ENCODE measurements around the gene SPTB.

Gene SPTB

DNA sequence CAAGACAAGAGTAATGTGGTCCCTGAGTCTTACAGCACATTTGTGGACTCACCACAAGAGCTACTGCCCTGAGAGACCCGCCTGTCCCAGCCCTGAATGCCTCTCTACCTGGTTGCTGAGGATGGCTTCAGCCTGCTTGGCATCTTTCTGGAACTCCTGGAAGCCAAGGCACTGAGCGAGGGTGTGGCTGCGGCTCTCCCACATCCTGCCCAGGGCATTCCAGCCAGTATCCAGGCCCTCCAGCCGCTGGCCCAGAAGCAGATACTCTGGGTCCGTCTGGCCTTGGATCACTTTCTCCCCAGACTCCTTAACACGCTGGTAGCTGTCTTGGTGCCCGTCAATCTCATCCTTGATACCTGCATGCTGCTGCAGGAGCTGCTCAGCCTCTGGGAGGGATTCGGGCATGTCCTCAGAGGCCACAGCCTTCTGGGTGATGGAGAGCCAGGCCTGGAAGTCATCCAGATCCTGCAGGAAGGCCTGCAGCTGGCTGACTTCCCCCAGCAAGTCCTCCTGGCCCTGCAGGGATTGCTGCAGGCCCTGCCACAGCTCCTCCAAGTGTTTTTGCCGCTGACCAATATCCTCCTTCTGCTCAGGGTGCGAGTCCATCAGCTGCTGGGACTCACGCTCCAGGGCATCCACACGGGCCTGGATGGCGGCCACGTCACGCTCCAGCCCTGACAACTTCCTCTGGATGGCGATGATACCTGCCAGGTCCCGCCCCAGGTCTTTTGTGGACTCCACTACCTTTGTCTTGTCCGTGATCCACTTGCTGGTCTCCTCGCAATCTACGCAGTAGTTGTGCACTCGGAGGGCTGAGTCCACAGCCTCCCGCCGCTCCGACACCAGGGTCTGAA lies 93.2 kb downstream of the SPTB start:
- DNase-seq: no peak

GRCh38 chr14:64784006-64784405 lies 95.7 kb downstream of the SPTB start:
- no peak for DNase-seq

DNA sequence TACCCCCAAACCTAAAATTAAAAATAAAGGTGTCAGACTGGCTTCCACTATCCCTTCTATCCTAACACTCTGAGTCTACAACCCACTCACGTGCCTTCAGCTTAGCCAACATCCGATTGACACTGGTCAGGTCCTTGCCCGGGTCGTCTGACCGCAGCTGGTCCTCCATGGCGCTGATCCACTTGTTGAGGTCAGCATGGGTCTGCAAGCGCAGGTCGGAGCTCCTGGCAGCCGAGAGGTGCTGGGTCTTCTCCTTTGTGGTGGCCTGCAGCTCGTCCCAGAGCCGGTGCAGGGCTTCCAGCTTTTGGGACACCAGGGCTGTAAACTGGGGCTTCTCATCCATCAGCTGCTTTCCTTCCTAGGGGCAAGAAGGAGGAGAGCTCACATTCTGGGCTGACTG lies 97.5 kb downstream of the SPTB start:
- no peak for DNase-seq

GRCh38 chr14:64779472-64779871 lies 100.2 kb downstream of the SPTB start:
- DNase-seq: no peak

GRCh38 chr14:64778104-64778754 lies 101.5 kb downstream of the SPTB start:
- DNase-seq: no peak

GRCh38 chr14:64777461-64777860 lies 102.2 kb downstream of the SPTB start:
- DNase-seq: no peak

DNA sequence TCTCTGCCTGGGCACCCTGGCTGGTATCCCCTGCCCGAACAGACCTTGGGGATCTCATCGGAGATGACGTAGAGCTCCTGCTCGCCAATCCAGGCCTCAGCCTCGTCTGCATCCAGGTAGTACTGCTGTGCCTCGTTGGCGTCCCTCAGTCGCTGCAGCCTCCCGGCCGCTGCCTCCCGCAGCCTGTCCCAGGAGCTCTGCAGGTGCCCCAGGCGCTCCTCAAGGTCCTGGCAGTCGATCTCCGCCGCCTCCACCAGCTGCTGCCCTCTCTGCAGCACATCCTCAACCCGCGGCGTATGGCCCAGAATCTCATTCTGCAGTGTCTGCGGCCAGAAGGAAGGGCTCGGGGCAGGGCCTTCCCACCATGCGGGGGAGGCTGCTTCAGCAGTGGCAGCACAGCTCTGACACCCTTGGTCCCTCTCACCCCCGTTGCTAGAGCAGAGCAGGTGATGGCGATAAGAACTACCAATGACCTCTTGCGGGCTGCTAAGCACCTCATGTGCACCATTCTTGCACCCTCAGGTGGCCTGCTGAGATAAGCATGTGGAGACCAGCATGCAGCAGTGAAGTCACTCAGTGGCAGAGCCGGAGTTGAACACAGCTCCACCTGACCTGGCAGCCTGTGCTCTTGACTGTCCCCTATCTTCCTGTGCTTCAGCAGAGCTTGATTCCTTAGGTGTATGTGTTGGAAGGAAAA lies 104.5 kb downstream of the SPTB start:
- DNase-seq: no peak

GRCh38 chr14:64774272-64774671 lies 105.4 kb downstream of the SPTB start:
- DNase-seq: no peak

DNA sequence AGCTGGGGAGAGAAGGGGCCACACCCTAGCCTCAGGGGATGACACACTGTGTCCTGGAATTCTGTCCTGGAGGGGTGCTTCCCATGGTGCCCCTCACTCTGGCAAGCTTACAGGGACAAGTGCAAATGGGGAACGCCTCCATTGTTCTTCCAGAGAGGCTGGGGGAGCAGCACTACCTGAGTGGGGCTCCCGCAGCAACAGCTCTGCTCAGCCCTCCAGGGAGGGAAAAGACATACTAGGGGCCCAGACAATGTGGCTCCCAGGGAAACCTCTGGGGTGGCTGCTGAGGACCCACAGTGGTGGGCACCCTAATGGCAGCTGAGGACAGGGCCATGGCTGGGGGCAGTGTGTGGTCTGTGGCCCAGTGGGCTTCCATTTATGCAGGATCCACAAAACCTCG lies 106.1 kb downstream of the SPTB start:
- DNase-seq: no peak

DNA sequence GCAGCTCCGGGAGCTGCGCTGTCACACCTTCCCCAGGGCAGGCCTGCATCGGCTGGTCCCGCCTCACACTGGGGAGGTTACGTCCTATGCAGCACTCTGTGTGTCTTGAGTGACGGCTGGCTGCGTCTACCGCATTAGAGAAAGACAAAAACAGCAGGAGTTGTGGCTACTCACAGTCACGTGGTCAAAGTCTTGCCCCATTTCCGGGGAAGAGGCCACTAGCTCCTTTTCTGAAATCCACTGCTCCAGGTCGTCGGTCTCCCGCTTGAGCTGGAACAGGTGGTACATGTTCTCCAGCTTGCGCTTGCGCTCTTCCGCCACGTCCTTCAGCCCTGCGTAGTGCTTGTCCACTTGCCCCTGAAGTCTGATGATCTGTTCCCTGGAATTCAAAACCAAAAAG lies 106.7 kb downstream of the SPTB start:
- no peak for DNase-seq

GRCh38 chr14:64772397-64772950 lies 107.2 kb downstream of the SPTB start:
- DNase-seq: no peak

DNA sequence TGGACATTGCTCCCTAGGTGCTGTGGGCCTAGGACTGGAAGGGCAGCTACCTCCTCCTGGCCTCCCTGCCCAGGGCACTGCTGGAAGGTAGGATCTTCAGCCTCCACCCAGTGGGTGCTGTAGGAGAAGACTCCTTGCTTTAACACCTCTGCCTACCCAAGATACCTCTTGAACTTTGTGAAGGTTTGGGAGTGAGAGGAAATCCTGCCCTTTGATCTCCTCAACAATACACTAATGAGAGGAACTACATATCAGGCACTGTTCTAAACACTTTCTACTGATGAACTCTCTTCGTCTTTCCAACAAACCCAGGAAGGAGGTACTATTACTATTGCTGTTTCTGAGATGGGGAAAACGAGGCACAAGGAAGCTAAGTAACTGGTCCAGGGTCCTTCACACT lies 108.5 kb downstream of the SPTB start:
- DNase-seq: no peak

DNA sequence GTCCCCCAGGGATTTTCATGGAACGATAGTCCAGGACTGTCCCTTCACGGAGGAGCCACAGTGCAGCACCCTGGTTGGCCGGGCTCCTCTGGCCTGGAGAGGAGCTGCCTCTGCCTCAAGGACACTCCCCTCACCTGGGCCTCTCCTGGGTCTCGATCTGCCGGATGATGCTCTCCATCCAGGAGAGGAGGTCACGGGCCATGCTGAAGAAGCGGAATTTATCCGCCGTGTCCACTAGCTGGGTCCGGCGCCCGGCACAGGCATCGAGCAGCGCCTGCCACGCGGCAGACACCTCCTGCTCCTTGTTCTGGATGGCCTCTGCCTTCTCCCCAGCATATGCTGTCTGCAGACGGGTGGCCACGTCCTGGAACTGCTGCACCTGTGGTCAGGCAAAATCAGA lies 109.0 kb downstream of the SPTB start:
- DNase-seq: no peak

- no peak for DNase-seq
Observed at GRCh38 chr14:64769096-64770020, 110.3 kb downstream of the SPTB start.

DNA sequence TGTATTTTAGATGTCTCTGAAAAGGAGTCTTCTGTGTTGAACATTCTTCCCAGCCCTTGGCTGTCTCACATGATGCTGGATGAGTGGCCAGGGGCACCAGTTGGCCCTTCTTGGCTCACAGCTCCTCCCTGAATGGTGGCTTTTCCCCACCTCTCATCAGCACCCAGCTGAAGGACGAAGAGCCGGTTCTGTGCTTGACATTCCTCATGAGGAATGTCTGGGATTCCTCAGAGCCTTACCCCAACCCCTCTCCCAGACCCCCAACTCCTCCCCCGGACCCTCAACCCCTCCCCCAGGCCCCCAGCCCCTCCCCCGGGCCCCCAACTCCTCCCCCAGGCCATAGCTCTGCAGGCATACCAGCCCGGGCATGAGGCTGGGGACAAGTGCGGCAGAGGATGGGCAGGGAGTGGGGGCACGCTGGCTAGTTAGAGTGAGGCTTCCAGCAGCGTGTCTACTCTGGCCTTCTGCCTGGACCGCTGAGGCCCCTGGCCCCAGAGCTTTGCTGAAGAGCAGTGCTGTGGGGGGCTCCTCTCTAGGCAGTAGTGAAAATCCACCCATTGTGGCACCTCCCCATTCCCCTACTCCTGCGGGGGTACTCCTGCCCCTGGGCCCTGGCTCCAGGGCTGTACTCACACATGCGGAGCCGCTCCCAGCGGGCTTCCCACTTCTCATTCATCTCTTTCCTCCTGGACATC lies 111.2 kb downstream of the SPTB start:
- DNase-seq: no peak

DNA sequence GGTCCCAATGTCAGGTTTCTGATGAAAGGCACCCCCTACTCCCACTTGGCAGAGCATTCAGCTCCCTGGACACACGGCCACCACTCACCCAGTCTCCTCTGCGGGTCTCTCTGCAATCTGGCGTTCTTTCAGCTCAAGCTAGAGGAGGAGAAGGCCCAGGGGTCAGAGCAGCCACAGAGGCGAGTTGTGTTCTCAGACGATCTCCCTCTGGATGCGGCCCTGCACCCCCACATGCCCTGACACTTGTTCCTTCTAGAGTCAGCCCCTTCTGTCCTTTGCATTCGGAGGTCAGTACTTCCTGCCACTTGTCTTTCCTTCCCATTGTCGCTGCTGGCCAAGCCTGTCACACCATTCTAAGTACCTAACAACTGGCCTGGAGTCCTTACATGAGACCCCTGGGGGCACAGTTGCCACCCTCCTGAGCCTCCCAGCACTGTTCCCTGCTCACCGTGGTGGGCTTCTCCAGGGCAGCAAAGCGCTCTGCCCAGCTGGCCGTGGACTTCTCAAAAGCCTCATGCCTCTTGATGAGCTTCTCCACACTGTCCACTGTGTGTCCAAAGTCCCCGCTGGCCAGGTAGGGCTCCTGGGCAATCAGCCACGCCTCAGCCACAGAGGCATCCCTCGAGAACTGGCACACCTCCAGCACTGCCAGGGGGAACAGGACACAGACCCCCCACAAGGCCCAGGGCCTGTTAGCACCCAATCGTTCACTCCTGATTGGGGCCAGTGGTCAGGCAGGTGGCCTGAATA lies 112.3 kb downstream of the SPTB start:
- DNase-seq: no peak

- no peak for DNase-seq
Observed at GRCh38 chr14:64766430-64767151, 113.1 kb downstream of the SPTB start.

GRCh38 chr14:64765740-64766302 lies 113.9 kb downstream of the SPTB start:
- no peak for DNase-seq

DNA sequence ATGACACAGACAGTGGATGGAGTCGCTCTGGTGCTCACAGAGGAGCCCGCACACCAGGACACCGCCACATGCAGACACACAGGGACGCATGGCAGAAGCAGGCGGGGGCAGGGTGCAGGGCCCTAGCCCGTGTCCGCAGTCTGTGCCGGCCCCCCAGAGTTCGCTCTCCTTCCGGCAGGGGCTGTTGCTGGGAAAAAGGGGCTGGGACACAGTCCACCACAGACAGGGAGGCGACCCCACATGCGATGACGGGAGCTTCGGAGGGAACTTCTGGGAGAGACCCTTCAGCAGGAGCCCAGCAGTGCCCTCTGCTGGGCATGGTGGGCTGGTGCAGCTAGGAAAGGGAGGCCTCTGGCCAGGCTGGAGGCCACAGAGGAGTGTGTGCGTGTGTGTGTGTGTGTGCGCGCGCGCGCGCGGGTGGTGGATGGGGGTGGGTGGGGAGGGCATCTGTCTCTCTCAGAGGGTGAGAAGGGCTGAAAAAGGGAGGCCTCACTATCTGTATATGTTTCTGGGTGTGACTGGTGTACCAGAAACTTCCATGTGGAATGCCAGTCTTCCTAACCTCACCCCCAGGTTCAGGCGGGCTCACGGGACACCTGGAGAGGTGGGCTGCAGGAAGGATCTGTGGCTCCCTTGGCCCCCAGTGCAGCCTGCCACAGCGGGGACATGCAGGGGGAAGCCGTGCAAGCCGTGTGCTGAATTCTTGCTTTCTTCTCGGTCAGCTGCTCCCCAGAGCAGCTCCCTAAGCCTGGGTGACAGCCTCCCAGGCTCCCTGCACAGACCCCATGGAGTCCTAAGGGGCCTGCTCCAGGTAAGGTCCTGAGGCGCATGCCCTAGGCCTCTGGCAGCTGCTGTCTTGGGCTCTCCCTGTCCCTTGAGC lies 114.8 kb downstream of the SPTB start:
- peak; percentile 77 for DNase-seq
